ENCODE data around the gene PSD4.

PSD4 gene

GRCh38 chr2:113173542-113174375, at the start of gene PSD4:
PSD4 (plus strand) TSS chr2:113173971; CDS start chr2:113182457, 8,486 bp downstream.
- peak; percentile 86 for DNase-seq

- no peak for DNase-seq
Measured at GRCh38 chr2:113124181-113124961, 49.4 kb upstream of the PSD4 start.

GRCh38 chr2:113124984-113125855, 48.6 kb upstream of the PSD4 start:
- no peak for DNase-seq

GRCh38 chr2:113126845-113127645, 46.7 kb upstream of the PSD4 start, which contains the start of gene IL1RN:
IL1RN (plus strand) TSS chr2:113127598; CDS start chr2:113127625, 27 bp downstream.
- DNase-seq: no peak

- no peak for DNase-seq
Measured at GRCh38 chr2:113127646-113128570, 45.9 kb upstream of the PSD4 start.

GRCh38 chr2:113129519-113130078, 44.2 kb upstream of the PSD4 start:
- DNase-seq: no peak

- DNase-seq: no peak
Measured at GRCh38 chr2:113131352-113132185, 42.2 kb upstream of the PSD4 start.

GRCh38 chr2:113132414-113133021, 41.3 kb upstream of the PSD4 start:
- no peak for DNase-seq

GRCh38 chr2:113133704-113134598, 39.8 kb upstream of the PSD4 start:
- DNase-seq: no peak

- no peak for DNase-seq
Measured at GRCh38 chr2:113134717-113135116, 39.1 kb upstream of the PSD4 start.

GRCh38 chr2:113135317-113135716, 38.5 kb upstream of the PSD4 start:
- no peak for DNase-seq

- peak; percentile 56 for DNase-seq
Measured at GRCh38 chr2:113136828-113137775, 36.7 kb upstream of the PSD4 start.

- no peak for DNase-seq
Measured at GRCh38 chr2:113137827-113138226, 35.9 kb upstream of the PSD4 start.

GRCh38 chr2:113138428-113139322, 35.1 kb upstream of the PSD4 start:
- DNase-seq: peak; percentile 75

GRCh38 chr2:113141451-113141850, 32.3 kb upstream of the PSD4 start:
- DNase-seq: no peak

- DNase-seq: no peak
Measured at GRCh38 chr2:113142290-113142689, 31.5 kb upstream of the PSD4 start.
